ENCODE data around the gene TNFAIP8L3.
A peak's percentile ranks its signal among the peaks of the same experiment; 100 is the strongest.
"Not testable (repeated sequence)": the region's sequence is repeated elsewhere in the genome, so short reads cannot be mapped to it uniquely, and the experiment has no call there.

The TNFAIP8L3 gene

GRCh38 chr15:51094606-51095569 lies at the start of gene TNFAIP8L3:
TNFAIP8L3 (minus strand) TSS chr15:51094906; CDS start chr15:51094595, 311 bp downstream.
- peak; percentile 14 for DNase-seq (ENCODE audit: low read depth, low spot score)

DNA sequence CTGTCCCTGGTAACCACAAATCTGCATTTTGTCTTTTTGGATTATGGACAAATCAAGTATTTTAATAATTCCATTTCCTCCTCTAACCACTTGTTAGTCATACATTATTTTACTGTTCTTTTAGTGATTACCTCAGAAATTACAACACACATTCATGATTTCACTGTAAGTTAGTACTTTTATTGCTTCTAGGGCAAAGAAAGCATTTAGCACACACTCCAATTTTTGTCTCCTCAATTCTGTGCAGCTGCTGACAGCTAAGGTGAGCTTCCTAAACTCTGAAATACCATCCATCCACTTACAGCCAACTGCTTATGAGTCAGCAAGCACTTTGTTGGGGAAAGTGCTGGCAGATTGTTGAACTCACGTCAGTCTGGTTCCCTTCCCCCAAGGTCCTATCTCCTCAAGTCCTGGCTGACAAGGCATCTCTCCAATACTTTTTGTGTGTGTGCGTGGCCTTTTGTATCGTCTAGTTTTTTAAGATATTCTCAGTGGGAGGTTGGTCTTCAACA lies 49.4 kb upstream of the TNFAIP8L3 start:
- no peak for DNase-seq (ENCODE audit: low read depth, low spot score)

- not testable (repeated sequence) for DNase-seq (ENCODE audit: low read depth, low spot score)
Measured at GRCh38 chr15:51140347-51140746, 45.6 kb upstream of the TNFAIP8L3 start.

DNA sequence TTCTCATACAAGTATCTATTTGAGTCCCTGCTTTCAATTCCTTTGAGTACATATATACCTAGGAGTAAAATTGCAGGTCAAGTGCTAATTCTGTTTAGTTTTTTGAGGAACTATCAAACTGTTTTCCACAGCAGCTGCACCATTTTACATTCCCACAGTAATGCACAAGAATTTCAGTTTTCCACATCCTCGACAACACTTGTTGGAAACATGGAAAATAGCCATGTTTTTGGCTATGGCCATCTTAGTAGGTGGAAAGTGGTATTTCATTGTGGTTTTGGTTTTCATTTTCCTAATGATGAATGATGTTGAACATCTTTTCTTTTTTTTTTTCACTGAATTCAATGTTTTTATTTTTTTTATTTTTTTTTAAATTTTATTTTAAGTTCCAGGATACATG lies 44.4 kb upstream of the TNFAIP8L3 start:
- DNase-seq (ENCODE audit: low read depth, low spot score), result no peak

- no peak for DNase-seq (ENCODE audit: low read depth, low spot score)
Measured at GRCh38 chr15:51137880-51138430, 43.2 kb upstream of the TNFAIP8L3 start.

DNA sequence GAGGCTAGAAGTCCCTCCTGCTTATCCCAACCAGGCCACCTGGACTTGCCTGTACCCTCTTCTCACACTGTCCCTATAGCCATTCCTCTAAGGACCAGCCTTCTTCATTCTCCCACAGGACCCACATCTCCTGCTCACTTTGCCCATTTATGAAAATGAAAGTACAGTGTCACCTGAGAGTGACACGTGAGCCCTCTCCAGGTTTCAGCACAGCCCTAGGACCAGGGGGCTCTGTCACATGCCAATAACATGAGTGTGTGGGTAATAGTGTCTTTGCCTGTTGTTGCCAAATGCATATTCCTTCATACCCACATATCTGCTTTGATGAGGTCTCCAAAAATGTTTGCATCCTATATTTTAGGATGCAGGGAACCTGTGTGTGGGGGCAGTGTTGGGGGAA lies 42.3 kb upstream of the TNFAIP8L3 start:
- DNase-seq (ENCODE audit: low read depth, low spot score), result no peak

DNA sequence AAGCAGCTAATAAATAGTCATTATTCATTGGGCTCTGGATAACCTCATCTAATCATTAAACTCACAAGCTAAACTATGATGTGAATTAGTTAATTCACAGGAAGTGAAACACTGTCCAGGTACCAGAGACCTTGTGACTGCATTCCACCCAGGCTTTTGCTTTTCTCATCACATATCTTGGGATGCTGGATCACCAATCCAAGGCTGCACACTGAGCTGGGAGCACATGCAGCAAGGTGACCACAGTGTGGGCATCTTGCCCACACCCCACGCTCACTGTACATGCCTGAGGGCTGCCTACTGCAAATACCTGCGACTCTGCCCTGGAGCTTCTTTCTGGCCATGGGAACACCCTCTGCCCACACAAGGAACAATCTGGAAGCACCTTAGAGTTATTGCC lies 40.6 kb upstream of the TNFAIP8L3 start:
- DNase-seq (ENCODE audit: low read depth, low spot score), result no peak

DNA sequence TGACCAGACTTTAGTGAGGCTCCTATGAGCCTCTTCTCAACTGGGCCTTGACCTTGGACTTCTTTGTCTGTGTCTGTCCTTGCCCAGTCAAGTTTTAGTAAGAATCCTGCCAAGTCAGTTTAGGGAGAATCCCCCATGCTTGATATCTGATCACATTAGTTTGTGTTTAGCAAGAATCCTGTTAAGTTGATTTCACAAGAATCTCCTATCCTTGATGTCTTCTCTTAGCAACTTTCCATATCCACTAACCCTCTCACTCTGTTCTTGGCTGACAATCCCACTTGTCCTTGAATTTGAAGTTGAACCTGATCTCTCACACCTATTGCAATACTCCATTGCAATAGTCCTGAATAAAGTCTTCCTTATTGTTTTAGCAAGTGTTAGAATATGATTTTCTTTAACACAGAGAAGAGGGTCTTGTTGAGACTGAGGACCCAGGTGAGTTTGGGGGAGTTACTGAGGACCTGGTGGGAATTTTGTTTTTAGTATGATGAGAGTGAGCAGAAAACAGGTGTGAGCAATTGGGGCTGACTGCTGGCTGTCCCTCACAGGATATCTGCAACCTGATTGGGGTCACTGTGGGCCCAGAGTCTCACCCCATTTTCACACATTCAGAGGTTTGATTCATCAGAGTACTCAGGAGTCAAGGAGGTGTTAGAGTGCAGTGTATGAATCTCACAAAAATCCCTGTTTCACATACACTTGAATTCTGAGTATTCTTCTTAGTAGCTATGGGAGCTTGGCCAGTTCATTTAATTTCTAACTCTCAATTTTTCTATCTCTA lies 39.9 kb upstream of the TNFAIP8L3 start:
- DNase-seq (ENCODE audit: low read depth, low spot score), result no peak

DNA sequence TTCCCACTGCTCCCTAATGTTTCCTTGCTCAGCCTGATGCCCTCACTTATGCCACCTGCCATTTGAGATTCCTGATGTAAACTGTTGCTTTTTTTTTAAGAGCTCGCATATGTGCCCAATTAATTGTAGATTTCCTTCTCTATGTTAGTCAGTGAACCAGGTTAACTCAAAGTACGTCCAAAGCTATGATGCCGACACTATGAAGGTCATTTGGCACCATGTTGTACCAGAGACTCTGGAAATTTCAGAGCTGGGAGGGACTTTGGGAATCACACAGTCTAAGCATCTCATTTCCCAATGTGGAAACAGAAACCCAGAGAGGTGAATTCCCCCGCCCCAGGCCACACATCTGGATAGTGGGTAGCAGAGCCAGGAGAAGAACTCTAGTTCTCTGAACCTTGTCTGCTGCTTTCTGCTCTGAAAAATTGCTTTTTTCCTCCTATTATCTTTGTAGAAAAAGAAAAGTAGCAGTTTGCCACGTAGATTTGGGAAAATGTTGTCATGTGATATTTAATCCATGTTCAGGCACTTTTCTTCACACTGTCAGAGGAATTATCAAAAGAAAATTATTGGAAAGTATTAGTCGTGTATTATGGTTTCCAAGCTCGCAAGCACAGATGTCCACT lies 38.5 kb upstream of the TNFAIP8L3 start:
- DNase-seq (ENCODE audit: low read depth, low spot score), result no peak

DNA sequence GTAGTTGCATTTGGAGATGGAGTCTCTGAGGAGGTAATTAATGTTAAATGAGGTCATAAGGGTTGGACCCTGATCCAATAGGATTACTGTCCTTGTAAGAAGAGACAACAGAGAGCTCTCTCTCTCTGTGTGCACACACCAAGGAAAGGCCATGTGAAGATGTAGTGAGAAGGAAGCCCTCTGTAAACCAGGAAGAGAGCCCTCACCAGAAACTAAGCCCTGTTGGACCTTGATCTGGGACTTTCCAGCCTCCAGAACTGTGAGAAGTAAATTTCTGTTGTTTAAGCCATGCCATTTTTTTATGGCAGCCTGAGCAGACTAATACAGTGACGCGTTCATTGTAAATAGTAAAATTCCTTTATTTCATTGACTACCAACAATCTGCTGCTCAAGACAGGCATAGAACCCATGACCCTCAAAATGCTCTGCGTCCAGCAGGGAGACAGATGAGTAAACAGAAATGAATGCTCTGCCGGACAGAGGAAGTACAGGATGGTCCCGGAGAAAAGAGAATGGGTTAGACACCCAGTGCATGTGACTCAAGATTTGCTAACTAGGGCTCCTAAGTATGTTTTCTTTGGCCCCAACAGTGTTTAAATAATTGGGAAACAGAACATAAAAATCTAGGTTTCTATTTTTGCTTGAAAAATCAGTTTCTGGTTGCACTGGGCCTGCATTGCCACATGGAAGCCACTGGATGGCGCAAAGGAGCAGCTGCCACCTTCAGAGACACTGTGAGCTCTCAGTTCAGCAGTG lies 37.9 kb upstream of the TNFAIP8L3 start:
- DNase-seq (ENCODE audit: low read depth, low spot score), result peak; percentile 42

DNA sequence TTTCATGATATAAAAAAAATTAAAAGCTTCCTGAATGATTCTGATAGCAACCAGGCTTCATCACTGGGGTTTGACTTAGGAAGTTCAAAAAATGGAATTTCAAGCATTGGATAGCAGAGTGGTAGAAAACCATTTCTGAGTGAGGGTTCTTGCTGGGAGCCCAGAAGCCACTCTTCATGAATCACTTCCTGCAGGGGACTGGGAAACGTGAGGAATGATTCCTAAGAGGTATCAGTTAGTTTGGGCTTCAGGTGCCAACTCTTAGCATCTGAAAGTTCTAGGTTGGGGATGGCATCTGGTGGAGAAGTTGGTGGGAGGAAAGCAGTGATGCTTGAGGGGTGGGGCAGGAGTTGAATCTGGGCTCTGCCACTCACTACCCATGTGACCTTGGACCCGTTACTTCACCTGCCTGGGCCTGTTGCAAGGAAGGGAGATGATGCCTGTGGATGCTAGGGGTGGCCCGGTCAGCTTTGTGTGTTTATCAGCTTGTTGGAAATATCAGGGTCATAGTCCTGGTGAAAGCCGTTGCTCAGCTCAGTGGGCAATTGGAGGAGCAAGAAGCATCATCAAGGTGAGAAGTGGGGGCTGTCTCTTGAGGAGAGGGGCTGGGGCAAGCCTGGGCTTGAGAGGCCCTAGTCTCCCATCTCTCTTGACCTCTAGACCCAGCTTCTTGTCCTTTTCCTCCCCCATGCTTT lies 37.0 kb upstream of the TNFAIP8L3 start:
- DNase-seq (ENCODE audit: low read depth, low spot score), result no peak

GRCh38 chr15:51130344-51130743 lies 35.6 kb upstream of the TNFAIP8L3 start:
- no peak for DNase-seq (ENCODE audit: low read depth, low spot score)

DNA sequence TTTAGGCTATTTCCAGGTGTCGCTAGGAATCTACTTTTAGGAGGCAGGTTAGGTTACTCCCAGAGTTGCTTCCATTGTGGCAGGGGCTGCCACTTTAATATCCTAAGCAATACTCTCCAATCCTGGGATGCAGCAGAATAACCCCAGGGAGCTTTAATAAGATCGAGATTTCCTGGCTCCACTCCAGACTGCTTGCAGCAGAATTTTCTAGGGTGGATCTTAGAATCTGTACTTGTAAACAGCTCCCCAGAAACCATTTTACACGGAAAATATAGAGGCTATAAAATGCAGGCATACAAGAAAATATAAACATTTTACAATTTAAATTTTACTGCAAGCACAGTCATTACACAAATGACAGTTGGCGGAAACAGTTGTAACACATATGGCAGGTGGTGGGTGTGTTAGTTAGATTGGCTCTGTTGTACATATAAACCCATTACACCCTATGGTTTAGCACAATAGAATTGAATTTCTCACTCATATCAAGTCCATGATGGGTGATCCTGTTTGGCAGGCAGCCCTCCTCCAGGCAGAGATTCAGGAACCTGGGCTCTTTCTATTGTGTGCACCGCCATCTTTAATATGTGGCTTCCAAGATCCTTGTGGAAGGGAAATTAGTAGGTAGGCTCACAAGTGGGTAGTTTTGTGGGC lies 35.0 kb upstream of the TNFAIP8L3 start:
- DNase-seq (ENCODE audit: low read depth, low spot score), result no peak

DNA sequence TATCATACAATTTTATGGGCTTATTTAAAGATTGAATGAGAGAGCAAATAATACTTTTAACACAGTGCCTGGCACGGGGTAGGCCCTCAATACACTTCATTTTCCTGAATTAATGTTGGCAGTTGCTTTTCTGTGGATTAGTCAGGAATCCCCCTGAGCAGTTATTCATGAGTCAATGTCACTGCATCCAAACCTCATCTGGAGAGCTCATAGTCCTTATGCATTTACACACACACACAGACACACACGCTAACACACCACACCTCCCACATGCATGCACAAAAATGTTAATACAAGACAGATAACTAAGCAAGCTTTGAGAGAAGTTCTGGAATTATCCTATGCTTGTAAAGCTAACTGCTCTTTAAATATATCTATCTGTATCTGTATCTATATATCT lies 34.0 kb upstream of the TNFAIP8L3 start:
- no peak for DNase-seq (ENCODE audit: low read depth, low spot score)

DNA sequence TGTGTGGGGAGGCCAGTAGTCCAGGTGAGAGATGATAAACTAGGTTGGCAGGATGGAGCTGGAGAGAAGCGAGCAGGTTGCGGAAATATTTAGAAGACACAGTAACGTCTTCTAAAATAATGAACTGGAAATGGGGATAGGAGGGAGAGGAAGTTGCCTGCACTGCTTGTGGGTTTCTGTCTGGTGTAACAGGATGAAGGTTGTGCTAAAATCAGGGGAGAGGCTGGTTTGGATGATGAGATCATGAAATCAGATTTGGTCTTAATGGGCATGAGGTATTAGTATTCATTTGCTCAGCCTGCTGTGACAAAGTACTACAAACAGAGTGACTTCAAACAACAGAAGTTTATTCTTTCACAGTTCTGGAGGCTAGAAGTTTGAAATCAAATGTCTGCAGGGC lies 32.1 kb upstream of the TNFAIP8L3 start:
- DNase-seq (ENCODE audit: low read depth, low spot score), result no peak

DNA sequence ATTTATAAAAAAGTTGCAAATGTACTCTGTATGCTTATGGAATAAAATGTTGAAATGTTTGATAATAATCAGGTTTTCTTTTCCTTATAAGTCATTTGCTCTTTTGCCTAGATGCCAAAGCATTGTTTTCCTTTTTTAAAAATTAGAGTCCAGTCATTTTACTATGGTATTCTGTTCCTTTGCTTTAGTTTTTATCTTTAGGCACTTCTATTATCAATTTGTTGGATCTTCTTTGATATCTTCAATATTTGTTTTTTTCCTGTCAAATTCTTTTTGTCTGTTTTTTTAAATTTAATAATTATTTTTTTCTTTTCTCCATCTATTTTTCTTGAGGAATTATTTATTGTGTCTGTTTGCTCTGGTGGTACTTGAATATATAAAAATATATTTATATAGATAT lies 28.3 kb upstream of the TNFAIP8L3 start:
- not testable (repeated sequence) for DNase-seq (ENCODE audit: low read depth, low spot score)

DNA sequence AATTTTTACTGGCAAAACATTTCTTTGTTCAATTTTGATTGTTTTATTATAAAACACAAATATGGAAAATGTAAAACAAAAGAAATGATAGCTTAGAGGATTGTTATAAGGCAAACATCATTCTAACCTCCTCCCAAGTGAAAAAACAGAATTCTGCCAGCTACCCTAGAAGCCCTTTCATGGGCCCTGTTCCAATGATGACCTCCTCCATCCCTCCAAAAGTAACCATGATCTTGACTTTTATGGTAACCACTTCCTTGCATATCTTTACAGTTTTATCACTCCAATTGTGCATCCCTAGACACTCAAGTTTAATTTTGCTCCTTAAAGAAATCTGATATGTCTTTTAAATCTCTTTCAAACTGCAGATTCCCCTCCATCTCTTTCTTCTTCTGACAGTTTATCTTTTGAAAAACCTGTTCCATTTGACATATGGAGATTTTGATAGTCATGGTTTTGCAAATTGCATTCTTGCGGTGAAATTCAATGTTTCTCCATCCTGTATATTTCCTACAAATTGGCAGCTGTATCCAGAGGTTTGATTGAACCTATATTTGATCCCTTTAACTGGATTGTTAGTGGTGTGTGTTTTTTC lies 27.0 kb upstream of the TNFAIP8L3 start:
- DNase-seq (ENCODE audit: low read depth, low spot score), result no peak

- peak; percentile 13 for DNase-seq (ENCODE audit: low read depth, low spot score)
Measured at GRCh38 chr15:51121118-51121517, 26.4 kb upstream of the TNFAIP8L3 start.

- peak; percentile 89 for DNase-seq (ENCODE audit: low read depth, low spot score)
Measured at GRCh38 chr15:51119120-51119519, 24.4 kb upstream of the TNFAIP8L3 start.

All from ELF-1 (cell line).